ENCODE results near the gene DDX10.
"Not testable (repeated sequence)": the region's sequence is repeated elsewhere in the genome, so short reads cannot be mapped to it uniquely, and the experiment has no call there.

Gene DDX10

GRCh38 chr11:108779147-108779546, 114.3 kb downstream of the DDX10 start:
- DNase-seq = not testable (repeated sequence)

- no peak for DNase-seq
These were observed 115.2 kb downstream of the DDX10 start for GRCh38 chr11:108780119-108780518.

GRCh38 chr11:108781946-108782345, 117.1 kb downstream of the DDX10 start:
- DNase-seq = no peak

GRCh38 chr11:108786281-108786990, 121.6 kb downstream of the DDX10 start:
- DNase-seq = no peak

DNA sequence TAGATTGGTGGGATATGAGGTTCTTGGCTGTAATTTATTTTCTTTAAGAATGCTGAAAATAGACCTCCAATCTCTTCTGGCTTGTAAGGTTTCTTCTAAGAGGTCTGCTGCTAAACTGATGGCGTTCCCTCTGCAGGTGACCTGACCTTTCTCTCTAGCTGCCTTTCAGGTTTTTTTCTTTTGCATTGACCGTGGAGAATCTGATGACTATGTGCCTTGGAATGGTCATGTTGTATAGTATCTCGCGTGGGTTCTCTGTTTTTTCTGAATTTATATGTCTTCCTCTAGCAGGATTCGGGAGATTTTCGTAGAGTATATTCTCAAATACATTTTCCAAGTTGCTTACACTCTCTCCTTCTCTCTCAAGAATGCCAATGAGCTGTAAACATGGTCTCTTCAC, 122.2 kb downstream of the DDX10 start:
- no peak for DNase-seq

GRCh38 chr11:108788565-108789199, 123.8 kb downstream of the DDX10 start:
- peak; percentile 45 for DNase-seq

DNA sequence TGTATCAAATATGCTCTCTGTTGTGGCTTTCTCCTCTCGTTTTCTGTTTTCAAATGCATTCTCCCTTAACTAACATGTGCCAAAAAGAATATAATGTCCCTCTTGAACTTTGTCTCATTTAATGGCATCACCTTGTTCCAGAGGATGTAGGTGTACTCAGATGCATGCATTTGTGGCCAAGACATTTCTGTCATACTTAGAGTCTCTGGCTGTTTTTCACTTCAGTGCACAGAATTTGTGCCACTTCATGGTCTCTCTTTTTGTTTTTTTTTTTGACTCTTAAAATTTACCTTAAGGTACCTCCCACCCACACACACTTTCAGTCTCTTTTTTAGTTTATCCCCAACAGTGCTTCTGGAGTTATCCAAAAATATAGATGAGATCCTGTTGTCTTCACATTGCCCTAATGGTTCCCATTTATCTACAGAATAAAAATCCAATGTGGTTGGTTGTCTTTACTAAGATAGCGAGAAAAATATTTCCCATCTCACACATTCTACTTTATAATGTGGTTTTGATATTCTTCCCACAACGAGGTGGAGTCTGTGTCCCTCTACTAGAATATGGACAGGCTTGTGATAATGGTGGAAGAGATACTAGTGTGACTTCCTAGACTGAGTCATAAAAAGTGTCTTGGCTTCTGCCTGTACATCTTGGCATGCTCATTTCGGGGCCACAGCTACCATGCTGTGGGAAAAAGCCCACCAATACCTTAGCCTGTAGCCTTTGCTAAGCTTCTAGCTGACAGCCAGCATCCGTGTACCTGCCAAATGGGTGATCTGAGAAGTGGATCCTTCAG, 125.8 kb downstream of the DDX10 start:
- DNase-seq = no peak

GRCh38 chr11:108793138-108793537, 128.3 kb downstream of the DDX10 start:
- no peak for DNase-seq

DNA sequence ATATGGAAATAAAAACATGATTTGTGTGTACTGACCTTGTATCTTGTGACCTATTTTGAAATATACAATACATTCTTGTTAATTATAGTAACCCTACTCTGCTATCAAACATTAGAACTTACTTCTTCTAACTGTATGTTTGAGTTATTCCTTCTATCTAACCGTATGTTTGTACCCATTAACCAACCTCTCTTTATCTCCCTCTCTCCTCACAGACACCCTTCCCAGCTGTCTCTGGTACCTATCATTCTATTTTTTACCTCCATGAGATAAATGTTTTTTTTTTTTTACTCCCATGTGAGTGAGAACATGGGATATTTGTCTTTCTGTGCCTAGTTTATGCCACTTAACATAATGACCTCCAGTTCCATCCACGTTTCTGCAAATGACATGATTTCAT, 128.7 kb downstream of the DDX10 start:
- DNase-seq = no peak

- DNase-seq = no peak
These were observed 131.7 kb downstream of the DDX10 start for GRCh38 chr11:108796551-108796950.

DNA sequence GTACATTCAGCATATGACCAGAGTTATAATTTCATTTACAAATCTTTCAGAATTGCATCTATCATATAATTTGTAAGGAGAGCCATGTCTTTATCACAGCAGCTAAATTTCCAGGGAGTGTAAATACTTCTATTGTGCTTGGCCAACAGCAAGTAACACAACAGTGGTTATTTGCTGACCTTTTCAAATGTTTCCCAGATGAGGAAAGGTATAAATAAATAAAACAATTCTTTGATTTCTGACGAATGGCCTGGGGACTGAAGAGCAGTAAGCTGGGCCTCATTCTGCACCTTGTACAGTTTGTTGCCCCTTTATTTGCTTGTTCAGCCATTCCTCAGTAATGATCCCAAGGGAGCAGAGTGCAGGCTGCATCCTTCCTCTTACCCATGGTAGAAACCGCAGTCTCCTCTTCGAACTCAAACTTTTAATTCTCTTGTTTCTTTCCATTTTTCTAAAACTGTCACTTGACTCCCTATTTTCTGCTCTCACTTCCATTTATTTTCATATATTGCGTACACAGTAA, 132.8 kb downstream of the DDX10 start:
- DNase-seq = no peak

- DNase-seq = no peak
These were observed 137.6 kb downstream of the DDX10 start for GRCh38 chr11:108802492-108802891.

DNA sequence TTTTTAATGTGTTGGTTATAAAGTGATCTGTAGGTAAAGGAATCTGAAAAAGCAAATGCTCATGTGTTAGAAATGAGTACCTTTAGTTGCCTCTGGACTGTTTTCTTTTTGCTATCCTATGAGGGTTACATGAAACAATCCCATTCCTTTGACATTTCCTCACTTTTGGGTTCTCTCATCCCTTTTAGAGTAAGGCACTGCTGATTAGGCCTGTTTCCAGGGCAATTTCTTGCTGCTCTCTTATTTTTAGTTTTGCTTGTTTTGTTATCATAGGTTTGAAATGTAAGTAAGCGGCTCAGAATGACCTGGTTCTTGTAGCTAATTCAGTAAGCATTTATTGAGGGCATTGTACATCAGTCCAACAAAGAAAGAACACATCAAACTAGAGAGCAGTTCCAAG, 138.9 kb downstream of the DDX10 start:
- peak; percentile 7 for DNase-seq

- DNase-seq = no peak
These were observed 139.6 kb downstream of the DDX10 start for GRCh38 chr11:108804511-108804910.

GRCh38 chr11:108805030-108805429, 140.2 kb downstream of the DDX10 start:
- DNase-seq = no peak

DNA sequence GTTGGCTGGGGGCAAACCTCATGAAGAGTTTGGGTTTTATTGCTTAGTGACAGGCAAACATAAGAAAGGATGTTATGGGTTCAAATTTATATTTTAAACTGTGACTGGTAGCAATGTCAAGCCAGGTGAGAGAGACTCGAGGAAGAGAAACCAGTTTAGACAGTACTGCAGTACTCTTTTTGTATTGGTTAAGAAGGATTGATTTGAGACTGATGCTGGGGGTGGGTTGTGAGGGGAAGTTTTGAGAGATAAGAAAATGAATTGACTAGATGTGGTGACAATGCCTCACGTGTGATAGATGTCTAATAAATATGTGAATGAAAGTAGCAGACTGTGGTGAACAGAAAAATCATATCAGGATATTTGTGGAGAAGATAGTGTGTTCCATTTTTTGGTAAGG, 142.4 kb downstream of the DDX10 start:
- DNase-seq = no peak

DNA sequence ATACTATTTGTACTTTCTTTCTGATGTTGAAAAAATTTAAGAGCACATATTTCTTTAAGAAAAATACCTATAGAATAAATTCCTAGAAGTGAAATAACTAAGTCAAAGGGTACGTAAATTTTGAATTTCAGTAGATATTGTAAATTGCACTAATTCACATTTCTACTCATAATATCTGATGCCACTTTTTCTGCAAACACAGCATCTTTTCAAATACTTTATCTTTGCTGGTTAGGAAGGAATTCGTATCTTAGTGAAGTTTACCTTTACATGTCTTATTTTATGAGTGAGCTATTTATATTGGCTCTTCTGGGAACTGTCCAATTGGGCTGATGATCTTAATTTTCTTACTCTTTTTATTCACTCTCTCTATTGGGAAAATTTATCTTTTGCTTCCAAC, 148.2 kb downstream of the DDX10 start:
- no peak for DNase-seq

DNA sequence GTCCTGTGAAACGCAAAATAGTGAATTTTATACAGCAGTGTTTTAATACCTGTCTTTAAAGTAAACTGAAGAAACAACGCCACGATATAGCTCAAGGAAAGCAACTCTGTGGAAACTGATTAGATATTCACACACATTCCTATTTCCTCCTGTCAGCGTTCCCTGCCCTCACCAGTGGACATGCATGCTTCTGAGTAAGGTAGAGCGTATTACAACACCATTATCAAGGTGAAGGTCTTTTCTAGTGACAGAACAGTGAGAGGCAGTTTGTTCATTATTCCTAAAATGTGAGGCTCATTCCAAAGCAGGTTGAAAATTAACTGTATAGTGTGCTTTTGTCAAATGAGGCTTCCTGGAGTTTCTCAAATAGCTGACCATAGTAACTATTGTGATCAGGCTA, 153.1 kb downstream of the DDX10 start:
- DNase-seq = no peak

DNA sequence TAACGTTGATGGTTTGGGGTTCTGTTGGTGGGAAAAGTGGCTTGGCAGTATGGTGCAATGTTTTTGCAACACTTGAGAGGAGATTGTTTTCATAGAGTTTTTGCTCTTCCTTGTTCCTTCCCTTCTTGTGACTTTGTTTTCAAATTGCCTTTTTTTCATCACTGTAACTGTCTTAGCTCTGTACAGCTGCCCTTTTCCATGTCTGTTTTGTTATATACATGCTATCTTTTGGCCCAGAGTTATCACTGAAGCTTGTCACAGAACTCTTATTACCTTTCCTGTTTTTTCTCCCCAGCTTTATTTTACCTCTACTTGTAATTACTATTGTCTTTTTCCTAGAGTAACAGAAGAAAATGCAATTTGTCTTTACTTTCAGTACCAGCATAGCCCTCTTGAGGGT, 154.1 kb downstream of the DDX10 start:
- no peak for DNase-seq

GRCh38 chr11:108819957-108820356, 155.1 kb downstream of the DDX10 start:
- DNase-seq = no peak

DNA sequence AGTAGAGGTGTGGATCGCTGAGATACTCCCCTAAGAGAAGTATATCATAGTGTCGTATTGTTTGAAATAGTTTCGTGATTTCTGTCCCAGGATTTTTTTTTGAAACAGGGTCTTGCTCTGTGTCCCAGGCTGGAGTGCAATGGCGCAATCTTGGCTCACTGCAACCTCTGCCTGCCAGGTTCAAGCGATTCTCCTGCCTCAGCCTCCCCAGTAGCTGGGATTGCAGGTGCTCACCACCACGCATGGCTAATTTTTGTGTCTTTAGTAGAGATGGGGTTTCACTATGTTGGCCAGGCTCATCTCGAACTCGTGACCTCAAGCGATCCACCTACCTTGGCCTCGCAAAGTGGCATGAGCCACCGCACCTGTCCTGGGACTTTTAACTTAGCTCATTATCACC, 159.1 kb downstream of the DDX10 start:
- DNase-seq = not testable (repeated sequence)

GRCh38 chr11:108824545-108824944, 159.7 kb downstream of the DDX10 start:
- DNase-seq = no peak

GRCh38 chr11:108825381-108825780, 160.5 kb downstream of the DDX10 start:
- peak; percentile 22 for DNase-seq

DNA sequence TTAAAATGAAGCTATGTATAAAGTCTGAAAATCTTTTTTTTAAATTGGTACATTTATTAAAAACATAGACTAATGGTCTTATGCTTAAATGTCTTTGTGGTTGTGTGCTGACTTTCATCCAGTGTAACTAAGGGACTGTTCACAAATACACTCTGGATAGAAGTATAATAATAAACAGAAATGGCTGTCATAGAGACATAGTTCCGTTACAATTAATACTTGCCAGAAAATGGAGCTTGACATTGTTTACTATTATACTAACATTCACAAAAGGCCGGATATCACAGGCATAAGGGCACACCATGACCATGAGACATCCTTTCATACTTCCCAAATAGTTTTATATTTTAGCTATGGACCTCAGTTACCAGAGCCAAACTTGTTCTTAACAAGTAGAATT, 161.3 kb downstream of the DDX10 start:
- DNase-seq = no peak

Measured in EL (cell line).